ENCODE measurements around the gene FAM184A. TPM values are rescaled to one million over a fixed set of nuclear protein-coding genes. Genes with fewer than 3 reads are reported as not detected.
"Not testable (repeated sequence)": the region's sequence is repeated elsewhere in the genome, so short reads cannot be mapped to it uniquely, and the experiment has no call there.

The FAM184A gene
- total RNA-seq, 2 experiments from 2014 or later: 3.7 to 6.0 TPM

GRCh38 chr6:119113961-119114360 lies 35.5 kb upstream of the FAM184A start:
- ATAC-seq: no peak
- H3K4me3 Mint-ChIP-seq: no peak overlapping the region
- no peak for DNase-seq
- no peaks in the 10 kb centered on the region for H3K9me3 Mint-ChIP-seq (ENCODE audit: low read depth)
- no peaks in the 10 kb centered on the region for H3K36me3 Mint-ChIP-seq
- CTCF ChIA-PET: no interaction called here
- H3K27ac Mint-ChIP-seq: no peak overlapping the region
- H3K4me1 Mint-ChIP-seq: peaks cover 17% of the 10 kb centered on the region
- H3K27me3 Mint-ChIP-seq: peaks cover 5% of the 10 kb centered on the region

GRCh38 chr6:119112812-119113530 lies 34.5 kb upstream of the FAM184A start:
- H3K4me3 Mint-ChIP-seq: no peak overlapping the region
- peaks cover 17% of the 10 kb centered on the region for H3K4me1 Mint-ChIP-seq
- H3K36me3 Mint-ChIP-seq: no peaks in the 10 kb centered on the region
- peaks cover 8% of the 10 kb centered on the region for H3K27me3 Mint-ChIP-seq
- H3K27ac Mint-ChIP-seq: no peak overlapping the region
- ATAC-seq (no peak), DNase-seq (no peak)
- CTCF ChIA-PET: interaction anchor here (1.3 to 1.7 kb wide), 2 partner anchors 150 to 828 kb away, joined by 3 to 4 read pairs; no protein-coding TSS in a partner anchor
- H3K9me3 Mint-ChIP-seq (ENCODE audit: low read depth): no peaks in the 10 kb centered on the region

- Mint-ChIP-seq H3K27ac (no peak overlapping the region), H3K27me3 (peaks cover 4% of the 10 kb centered on the region), H3K36me3 (no peaks in the 10 kb centered on the region), H3K4me1 (peaks cover 17% of the 10 kb centered on the region), H3K9me3 (ENCODE audit: low read depth) (no peaks in the 10 kb centered on the region), H3K4me3 (no peak overlapping the region)
- DNase-seq (peak; percentile 59), ATAC-seq (peak; percentile 85)
- CTCF ChIA-PET: interaction anchor here (0.7 to 3.2 kb wide), 24 partner anchors 10 to 831 kb away, joined by 3 to 34 read pairs (median 4); partner anchors contain the start of genes FAM184A and MCM9
Measured at GRCh38 chr6:119110601-119111548, 32.4 kb upstream of the FAM184A start.

- DNase-seq (no peak), ATAC-seq (no peak)
- Mint-ChIP-seq H3K27ac (no peak overlapping the region), H3K4me1 (peaks cover 18% of the 10 kb centered on the region), H3K4me3 (no peak overlapping the region), H3K9me3 (ENCODE audit: low read depth) (no peaks in the 10 kb centered on the region), H3K36me3 (peaks cover 1% of the 10 kb centered on the region), H3K27me3 (peaks cover 4% of the 10 kb centered on the region)
- CTCF ChIA-PET: interaction anchor here (0.7 to 3.2 kb wide), 17 partner anchors 11 to 830 kb away, joined by 3 to 34 read pairs (median 6); partner anchors contain the start of gene FAM184A
Measured at GRCh38 chr6:119109654-119110325, 31.3 kb upstream of the FAM184A start.

GRCh38 chr6:119108076-119108475 lies 29.6 kb upstream of the FAM184A start:
- Mint-ChIP-seq H3K36me3 (peaks cover 1% of the 10 kb centered on the region), H3K4me3 (no peak overlapping the region), H3K27me3 (peaks cover 4% of the 10 kb centered on the region), H3K27ac (no peak overlapping the region), H3K4me1 (peaks cover 14% of the 10 kb centered on the region), H3K9me3 (ENCODE audit: low read depth) (no peaks in the 10 kb centered on the region)
- DNase-seq (no peak), ATAC-seq (no peak)
- CTCF ChIA-PET: no interaction called here

GRCh38 chr6:119105282-119105681 lies 26.8 kb upstream of the FAM184A start:
- CTCF ChIA-PET: no interaction called here
- Mint-ChIP-seq H3K27me3 (peaks cover 4% of the 10 kb centered on the region), H3K27ac (no peak overlapping the region), H3K9me3 (ENCODE audit: low read depth) (no peaks in the 10 kb centered on the region), H3K36me3 (peaks cover 1% of the 10 kb centered on the region), H3K4me3 (no peak overlapping the region), H3K4me1 (peaks cover 6% of the 10 kb centered on the region)
- ATAC-seq: no peak
- DNase-seq: no peak

GRCh38 chr6:119102901-119103300 lies 24.4 kb upstream of the FAM184A start:
- Mint-ChIP-seq H3K4me3 (no peak overlapping the region), H3K27me3 (no peaks in the 10 kb centered on the region), H3K9me3 (ENCODE audit: low read depth) (no peaks in the 10 kb centered on the region), H3K27ac (no peak overlapping the region), H3K4me1 (peaks cover 1% of the 10 kb centered on the region), H3K36me3 (peaks cover 1% of the 10 kb centered on the region)
- CTCF ChIA-PET: interaction anchor here (0.6 kb wide), 1 partner anchor 131 kb away, joined by 3 read pairs; no protein-coding TSS in a partner anchor
- ATAC-seq (no peak), DNase-seq (no peak)

- DNase-seq (no peak), ATAC-seq (no peak)
- H3K4me3 Mint-ChIP-seq: no peak overlapping the region
- CTCF ChIA-PET: interaction anchor here (0.6 to 2.9 kb wide), 3 partner anchors 10 to 329 kb away, joined by 3 to 11 read pairs (median 3); no protein-coding TSS in a partner anchor
- peaks cover 7% of the 10 kb centered on the region for H3K4me1 Mint-ChIP-seq
- no peaks in the 10 kb centered on the region for H3K36me3 Mint-ChIP-seq
- H3K27ac Mint-ChIP-seq: no peak overlapping the region
- H3K27me3 Mint-ChIP-seq: peaks cover 2% of the 10 kb centered on the region
- H3K9me3 Mint-ChIP-seq (ENCODE audit: low read depth): no peaks in the 10 kb centered on the region
Measured at GRCh38 chr6:119100115-119100514, 21.7 kb upstream of the FAM184A start.

- not testable (repeated sequence) for H3K27ac Mint-ChIP-seq; H3K36me3 Mint-ChIP-seq; ATAC-seq; H3K27me3 Mint-ChIP-seq; DNase-seq; H3K4me3 Mint-ChIP-seq; H3K4me1 Mint-ChIP-seq; H3K9me3 Mint-ChIP-seq (ENCODE audit: low read depth)
- CTCF ChIA-PET: interaction anchor here (2.9 kb wide), 1 partner anchor 12 kb away, joined by 11 read pairs; no protein-coding TSS in a partner anchor
Measured at GRCh38 chr6:119097815-119098361, 19.4 kb upstream of the FAM184A start.

- H3K36me3 Mint-ChIP-seq: no peaks in the 10 kb centered on the region
- ATAC-seq (no peak), DNase-seq (no peak)
- peaks cover 7% of the 10 kb centered on the region for H3K4me1 Mint-ChIP-seq
- H3K4me3 Mint-ChIP-seq: no peak overlapping the region
- CTCF ChIA-PET: interaction anchor here (2.9 kb wide), 1 partner anchor 13 kb away, joined by 11 read pairs; no protein-coding TSS in a partner anchor
- no peaks in the 10 kb centered on the region for H3K9me3 Mint-ChIP-seq (ENCODE audit: low read depth)
- peaks cover 5% of the 10 kb centered on the region for H3K27me3 Mint-ChIP-seq
- H3K27ac Mint-ChIP-seq: no peak overlapping the region
Measured at GRCh38 chr6:119096721-119097565, 18.5 kb upstream of the FAM184A start.

- Mint-ChIP-seq H3K4me3 (no peak overlapping the region), H3K4me1 (no peaks in the 10 kb centered on the region), H3K36me3 (peaks cover 2% of the 10 kb centered on the region), H3K9me3 (ENCODE audit: low read depth) (no peaks in the 10 kb centered on the region), H3K27me3 (peaks cover 18% of the 10 kb centered on the region), H3K27ac (no peak overlapping the region)
- CTCF ChIA-PET: no interaction called here
- DNase-seq: no peak
- no peak for ATAC-seq
Measured at GRCh38 chr6:119090256-119090655, 11.8 kb upstream of the FAM184A start.

GRCh38 chr6:119084784-119085183 lies 6.3 kb upstream of the FAM184A start:
- Mint-ChIP-seq H3K4me3 (no peak overlapping the region), H3K36me3 (peaks cover 14% of the 10 kb centered on the region), H3K9me3 (ENCODE audit: low read depth) (peaks cover 7% of the 10 kb centered on the region), H3K4me1 (no peaks in the 10 kb centered on the region), H3K27me3 (peaks cover 8% of the 10 kb centered on the region), H3K27ac (no peak overlapping the region)
- ATAC-seq (no peak), DNase-seq (no peak)
- CTCF ChIA-PET: no interaction called here
